IPS DF 6.9 (cell line): ENCODE results near the gene LRP1.

ENCODE experiments used
- DNase-seq: peaks from one replicate; pipeline ENCODE4 v3.0.0-alpha.2; 2013; ENCODE audit warnings: low read depth, low spot score
- H3K27ac ChIP-seq: one replicate; pipeline ENCODE4 v1.5.1; 2013; ENCODE audit warnings: low read length, control low read depth
- H3K27me3 ChIP-seq: 2 replicates; pipeline ENCODE4 v1.6.1; 2013; ENCODE audit warnings: mild to moderate bottlenecking, low read length; ENCODE audit not compliant: control insufficient read depth, insufficient read depth
- H3K36me3 ChIP-seq: 2 replicates; pipeline ENCODE4 v1.6.1; 2013; ENCODE audit warnings: low read length; ENCODE audit not compliant: control insufficient read depth, insufficient read depth
- H3K4me1 ChIP-seq: 2 replicates; pipeline ENCODE4 v1.6.1; 2013; ENCODE audit warnings: low read length; ENCODE audit not compliant: control insufficient read depth, insufficient read depth
- H3K4me3 ChIP-seq: 2 replicates; pipeline ENCODE4 v1.5.1; 2013; ENCODE audit warnings: mild to moderate bottlenecking, low read length
- H3K9me3 ChIP-seq: 2 replicates; pipeline ENCODE4 v1.6.1; 2013; ENCODE audit warnings: low read length, inconsistent platforms; ENCODE audit not compliant: control insufficient read depth, insufficient read depth
- WGBS: extraction: QIAGEN DNeasy Blood & Tissue Kit; methylation state at CpG from one replicate; pipeline ENCODE4 v1.1.7; 2013; ENCODE audit warnings: mixed read lengths, missing lambda C conversion rate; ENCODE audit not compliant: insufficient read length, insufficient coverage; 5-methylcytosine and 5-hydroxymethylcytosine counted together

The LRP1 gene

GRCh38 chr12:57225680-57226210, 97.5 kb downstream of the LRP1 start:
- peaks cover 59% of the 10 kb centered on the region for H3K27me3 ChIP-seq
- WGBS: no CpG with 5 or more reads among the region's 18 CpGs

GRCh38 chr12:57226588-57227314, 98.5 kb downstream of the LRP1 start:
- WGBS: no CpG with 5 or more reads among the region's 35 CpGs
- peaks cover 48% of the 10 kb centered on the region for H3K27me3 ChIP-seq
- peak overlapping the region; percentile 38; the same call in 1 of the 2 replicates for H3K4me3 ChIP-seq
- peaks cover 9% of the 10 kb centered on the region for H3K4me1 ChIP-seq
- DNase-seq: no peak
- H3K27ac ChIP-seq: no peak overlapping the region
- peaks cover 9% of the 10 kb centered on the region for H3K36me3 ChIP-seq
- H3K9me3 ChIP-seq: no peaks in the 10 kb centered on the region

More at GRCh38 chr12:57225680-57226210, 97.5 kb downstream of the LRP1 start:
- Histone ChIP-seq H3K4me3 (no peak overlapping the region), H3K4me1 (peaks cover 11% of the 10 kb centered on the region), H3K27ac (no peak overlapping the region), H3K9me3 (no peaks in the 10 kb centered on the region), H3K36me3 (no peaks in the 10 kb centered on the region)
- DNase-seq: no peak

GRCh38 chr12:57227315-57228115, 99.2 kb downstream of the LRP1 start:
- no peaks in the 10 kb centered on the region for H3K9me3 ChIP-seq
- peaks cover 16% of the 10 kb centered on the region for H3K36me3 ChIP-seq
- DNase-seq: no peak
- no CpG with 5 or more reads among the region's 8 CpGs for WGBS
- no peak overlapping the region for H3K27ac ChIP-seq
- H3K27me3 ChIP-seq: peaks cover 41% of the 10 kb centered on the region
- H3K4me3 ChIP-seq: peak overlapping the region; percentile 38; the same call in 1 of the 2 replicates
- H3K4me1 ChIP-seq: peaks cover 9% of the 10 kb centered on the region

- H3K27ac ChIP-seq: no peak overlapping the region
- H3K36me3 ChIP-seq: peaks cover 31% of the 10 kb centered on the region
- WGBS: no CpG with 5 or more reads among the region's 9 CpGs
- no peaks in the 10 kb centered on the region for H3K9me3 ChIP-seq
- peaks cover 26% of the 10 kb centered on the region for H3K27me3 ChIP-seq
- peaks cover 9% of the 10 kb centered on the region for H3K4me1 ChIP-seq
- no peak overlapping the region; the same call in 1 of the 2 replicates for H3K4me3 ChIP-seq
- DNase-seq: no peak
These were observed 100.9 kb downstream of the LRP1 start for GRCh38 chr12:57229046-57229633.

- H3K9me3 ChIP-seq: no peaks in the 10 kb centered on the region
- DNase-seq: no peak
- H3K4me3 ChIP-seq: peak within 1 kb of the TSS; percentile 77
- H3K27me3 ChIP-seq: peaks cover 20% of the 10 kb centered on the region
- peaks cover 31% of the 10 kb centered on the region for H3K36me3 ChIP-seq
- no peak within 1 kb of the TSS for H3K27ac ChIP-seq
- WGBS: no CpG with 5 or more reads among the region's 42 CpGs
- H3K4me1 ChIP-seq: peaks cover 9% of the 10 kb centered on the region
These were observed 101.5 kb downstream of the LRP1 start, which contains the start of gene SHMT2 for GRCh38 chr12:57229634-57230380. SHMT2 (plus strand) TSS chr12:57229711; CDS start chr12:57229779, 68 bp downstream.

GRCh38 chr12:57230381-57231155, 102.3 kb downstream of the LRP1 start:
- Histone ChIP-seq H3K4me1 (peaks cover 12% of the 10 kb centered on the region), H3K27ac (no peak overlapping the region), H3K4me3 (peak overlapping the region; percentile 77; the same call in 1 of the 2 replicates), H3K9me3 (no peaks in the 10 kb centered on the region), H3K27me3 (peaks cover 14% of the 10 kb centered on the region), H3K36me3 (peaks cover 31% of the 10 kb centered on the region)
- DNase-seq: no peak
- no CpG with 5 or more reads among the region's 10 CpGs for WGBS

- WGBS: no CpG with 5 or more reads among the region's 13 CpGs
- H3K27me3 ChIP-seq: peaks cover 13% of the 10 kb centered on the region
- no peak overlapping the region for H3K4me3 ChIP-seq
- H3K27ac ChIP-seq: no peak overlapping the region
- H3K9me3 ChIP-seq: no peaks in the 10 kb centered on the region
- no peak for DNase-seq
- peaks cover 9% of the 10 kb centered on the region for H3K4me1 ChIP-seq
- H3K36me3 ChIP-seq: peaks cover 31% of the 10 kb centered on the region
These were observed 103.2 kb downstream of the LRP1 start for GRCh38 chr12:57231276-57232021.

GRCh38 chr12:57232156-57232756, 104.0 kb downstream of the LRP1 start:
- Histone ChIP-seq H3K4me3 (no peak overlapping the region), H3K4me1 (peaks cover 6% of the 10 kb centered on the region), H3K27ac (no peak overlapping the region), H3K27me3 (peaks cover 19% of the 10 kb centered on the region), H3K9me3 (no peaks in the 10 kb centered on the region), H3K36me3 (peaks cover 31% of the 10 kb centered on the region)
- WGBS: no CpG with 5 or more reads among the region's 19 CpGs
- no peak for DNase-seq
